Liver (tissue), 3 donors: ENCODE measurements around the gene MYO3B.

ENCODE experiments used
- CTCF ChIP-seq: fragments of 150-350 bp; IDR thresholded peaks from 2 replicates; pipeline ENCODE4 v1.5.1; 2017; ENCODE audit warnings: improper control_type of control experiment, low read depth, low read length; ENCODE audit not compliant: missing input control
- FOXA1 ChIP-seq: IDR thresholded peaks from 2 replicates; pipeline ENCODE4 v1.6.1; 2016; ENCODE audit warnings: antibody characterized with exemption
- GABPA ChIP-seq, 2 donors: IDR thresholded peaks in 1 of 2; conservative IDR thresholded peaks in 1 of 2; 2 replicates each; pipeline ENCODE4 v1.6.1; 2016; ENCODE audit warnings: antibody characterized with exemption in 2 of 2, mild to moderate bottlenecking in 1 of 2, moderate library complexity in 1 of 2
- HNF4A ChIP-seq, 2 donors: conservative IDR thresholded peaks; 2 replicates each; pipeline ENCODE4 v1.6.1; 2016; ENCODE audit warnings: antibody characterized with exemption in 2 of 2, mild to moderate bottlenecking in 2 of 2
- TAF1 ChIP-seq: conservative IDR thresholded peaks from 2 replicates; pipeline ENCODE4 v1.6.1; 2016; ENCODE audit warnings: antibody characterized with exemption, mild to moderate bottlenecking
- TF ChIP-seq, protein P1 (sequence below): IDR thresholded peaks from 2 replicates; pipeline ENCODE4 v1.6.1; 2016; ENCODE audit warnings: antibody characterized with exemption, mild to moderate bottlenecking
- donor health status: healthy.
- donor health status: healthy.

GRCh38 chr2:170247333-170247732 lies 69.4 kb downstream of the MYO3B start:
- no peak for TF ChIP-seq HNF4A (conservative IDR thresholded peaks at IDR 0.05)
- TF ChIP-seq CTCF: no peak
- TF ChIP-seq FOXA1: no peak
- no peak for TF ChIP-seq TAF1
- TF ChIP-seq, protein P1, sequence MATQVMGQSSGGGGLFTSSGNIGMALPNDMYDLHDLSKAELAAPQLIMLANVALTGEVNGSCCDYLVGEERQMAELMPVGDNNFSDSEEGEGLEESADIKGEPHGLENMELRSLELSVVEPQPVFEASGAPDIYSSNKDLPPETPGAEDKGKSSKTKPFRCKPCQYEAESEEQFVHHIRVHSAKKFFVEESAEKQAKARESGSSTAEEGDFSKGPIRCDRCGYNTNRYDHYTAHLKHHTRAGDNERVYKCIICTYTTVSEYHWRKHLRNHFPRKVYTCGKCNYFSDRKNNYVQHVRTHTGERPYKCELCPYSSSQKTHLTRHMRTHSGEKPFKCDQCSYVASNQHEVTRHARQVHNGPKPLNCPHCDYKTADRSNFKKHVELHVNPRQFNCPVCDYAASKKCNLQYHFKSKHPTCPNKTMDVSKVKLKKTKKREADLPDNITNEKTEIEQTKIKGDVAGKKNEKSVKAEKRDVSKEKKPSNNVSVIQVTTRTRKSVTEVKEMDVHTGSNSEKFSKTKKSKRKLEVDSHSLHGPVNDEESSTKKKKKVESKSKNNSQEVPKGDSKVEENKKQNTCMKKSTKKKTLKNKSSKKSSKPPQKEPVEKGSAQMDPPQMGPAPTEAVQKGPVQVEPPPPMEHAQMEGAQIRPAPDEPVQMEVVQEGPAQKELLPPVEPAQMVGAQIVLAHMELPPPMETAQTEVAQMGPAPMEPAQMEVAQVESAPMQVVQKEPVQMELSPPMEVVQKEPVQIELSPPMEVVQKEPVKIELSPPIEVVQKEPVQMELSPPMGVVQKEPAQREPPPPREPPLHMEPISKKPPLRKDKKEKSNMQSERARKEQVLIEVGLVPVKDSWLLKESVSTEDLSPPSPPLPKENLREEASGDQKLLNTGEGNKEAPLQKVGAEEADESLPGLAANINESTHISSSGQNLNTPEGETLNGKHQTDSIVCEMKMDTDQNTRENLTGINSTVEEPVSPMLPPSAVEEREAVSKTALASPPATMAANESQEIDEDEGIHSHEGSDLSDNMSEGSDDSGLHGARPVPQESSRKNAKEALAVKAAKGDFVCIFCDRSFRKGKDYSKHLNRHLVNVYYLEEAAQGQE: no peak
- no peak for TF ChIP-seq GABPA (IDR thresholded peaks at IDR 0.05 in 1 of 2, conservative IDR thresholded peaks at IDR 0.05 in 1 of 2)
